NAMALWA (cell line): Measurements from ENCODE around the gene PBX4.

Experiments used
- DNase-seq: peaks from one replicate; pipeline ENCODE4 v3.0.0-alpha.2; 2015; ENCODE audit warnings: low spot score

The PBX4 gene

DNA sequence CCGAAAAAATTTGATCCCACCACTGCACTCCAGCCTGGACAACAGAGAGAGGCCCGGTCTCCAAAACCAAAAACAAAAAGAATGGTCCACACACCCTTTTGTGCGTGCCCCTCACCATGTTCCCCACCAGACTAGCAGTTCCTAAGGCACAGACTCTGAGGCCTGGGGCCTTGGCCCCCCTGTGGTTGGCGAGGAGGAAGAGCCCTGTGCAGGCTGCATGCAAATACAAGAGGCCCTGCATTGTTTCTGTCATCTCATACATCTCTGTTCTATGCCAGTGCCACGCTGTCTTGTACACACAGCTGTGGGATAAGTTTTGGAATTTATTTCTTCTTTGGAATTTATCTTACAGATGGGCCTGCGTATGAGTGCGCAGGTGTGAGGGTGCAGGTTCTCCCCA is 94.4 kb downstream of the PBX4 start:
- peak; percentile 67 for DNase-seq

- no peak for DNase-seq
Measured at GRCh38 chr19:19523177-19523576, 95.3 kb downstream of the PBX4 start.

DNA sequence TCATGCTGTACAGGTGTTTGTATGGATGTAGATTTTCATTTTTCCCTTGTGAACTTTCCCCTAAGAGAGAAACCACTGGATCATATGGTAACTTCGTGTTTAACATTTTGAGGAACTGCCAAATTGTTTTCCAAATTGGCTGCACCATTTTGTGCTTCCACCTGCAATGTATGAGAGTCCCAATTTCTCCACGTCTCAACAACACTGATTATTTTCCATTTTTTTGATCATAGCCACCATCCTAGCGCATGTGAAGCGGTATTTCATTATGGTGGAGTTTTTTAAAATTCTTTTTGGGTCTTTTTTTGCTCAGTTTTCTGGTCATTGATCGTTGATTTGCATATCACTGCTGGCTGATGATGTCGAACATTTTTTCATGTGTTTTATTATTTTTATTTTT is 97.5 kb downstream of the PBX4 start:
- no peak for DNase-seq

DNA sequence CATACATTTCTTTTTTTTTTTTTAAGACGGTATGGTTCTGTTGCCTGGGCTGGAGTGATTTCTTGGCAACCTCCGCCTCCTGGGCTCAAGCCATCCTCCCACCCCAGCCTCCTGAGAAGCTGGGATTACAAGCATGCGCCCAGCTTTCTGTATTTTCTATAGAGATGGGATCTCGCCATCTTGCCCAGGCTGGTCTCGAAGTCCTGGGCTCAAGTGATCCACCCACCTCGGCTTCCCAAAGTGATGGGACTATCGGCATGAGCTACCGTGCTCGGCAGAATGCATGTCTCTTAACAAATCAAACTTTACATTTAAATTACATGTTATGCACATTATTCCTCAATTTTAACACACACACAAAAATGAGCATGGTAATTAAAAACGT is 101.3 kb downstream of the PBX4 start:
- no peak for DNase-seq

DNA sequence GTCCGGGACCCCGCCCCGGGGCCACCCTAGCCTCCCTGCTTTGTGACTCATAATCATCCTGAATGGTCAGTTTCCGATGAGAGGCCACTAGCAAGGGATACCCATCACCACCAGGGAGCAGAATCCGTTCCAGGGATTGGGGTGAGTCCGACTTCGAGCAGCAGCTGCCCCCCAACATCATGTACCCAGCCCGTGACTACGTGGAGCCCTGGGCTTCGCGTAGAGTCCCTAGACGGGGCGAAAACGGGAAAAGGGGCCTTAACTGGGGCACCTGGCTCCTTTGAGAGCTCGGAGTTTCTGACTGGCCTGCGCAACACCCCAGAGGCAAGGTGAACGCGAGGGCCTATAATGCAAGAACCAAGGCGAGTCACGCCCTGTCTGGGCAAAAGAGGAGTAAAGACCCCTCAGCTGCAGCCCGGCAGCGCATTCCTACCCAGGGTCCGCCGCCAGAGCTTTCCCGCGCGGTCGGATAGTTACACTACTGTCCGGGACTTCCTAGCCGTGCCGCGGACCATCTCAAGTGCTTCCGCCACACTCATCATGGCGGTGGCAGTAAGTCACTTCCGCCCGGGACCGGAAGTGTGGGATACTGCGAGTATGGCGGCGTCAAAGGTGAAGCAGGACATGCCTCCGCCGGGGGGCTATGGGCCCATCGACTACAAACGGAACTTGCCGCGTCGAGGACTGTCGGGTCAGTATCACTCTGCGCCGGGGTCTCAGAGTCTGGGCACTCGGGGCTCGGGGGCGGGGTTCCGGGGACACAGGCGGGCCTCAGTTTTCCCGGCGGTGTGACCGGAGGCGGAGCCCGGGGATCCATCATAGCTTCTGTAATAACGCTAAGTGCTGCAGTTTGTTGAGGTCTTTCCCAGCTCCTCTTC is 102.6 kb downstream of the PBX4 start, which contains the start of gene NDUFA13:
Gene NDUFA13, plus strand, starts transcription at position 584 of the 878 bp plus-strand sequence. Its CDS starts 14 bp downstream, at position 598.
- DNase-seq = peak; percentile 97

DNA sequence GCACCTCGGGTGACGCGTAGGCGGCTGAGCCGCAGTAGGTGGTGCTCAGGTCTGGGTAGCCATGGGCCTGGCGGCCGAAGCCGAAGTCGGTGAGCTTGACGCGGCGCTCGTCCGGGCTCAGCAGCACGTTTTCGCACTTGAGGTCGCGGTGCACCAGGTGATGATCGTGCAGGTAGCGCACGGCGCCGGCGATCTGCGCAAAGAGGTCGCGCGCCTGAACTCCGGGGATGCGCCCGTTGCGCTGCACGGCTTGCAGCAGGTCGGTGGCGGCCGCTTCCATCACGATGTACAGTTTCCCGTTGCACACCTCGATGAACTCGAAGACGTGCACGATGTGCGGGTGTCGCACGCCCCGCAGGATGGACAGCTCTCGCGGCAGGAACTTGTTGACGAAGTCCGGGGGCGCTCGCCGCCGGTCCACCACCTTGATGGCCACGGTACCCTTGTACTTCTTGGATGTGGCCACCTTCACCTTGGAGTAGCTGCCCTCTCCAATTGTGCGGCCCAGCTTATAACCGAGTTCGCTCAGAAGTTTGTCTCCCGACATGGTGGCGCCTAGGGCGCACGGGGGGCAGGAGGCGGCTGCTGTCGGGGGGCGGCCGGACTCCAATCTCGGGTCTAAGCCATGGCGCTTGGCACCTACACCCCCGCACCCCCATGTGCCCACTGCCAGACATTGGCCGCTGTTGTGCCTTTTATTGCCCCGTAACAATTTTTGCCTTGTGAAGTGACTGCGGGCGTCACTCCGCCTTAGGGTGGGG is 103.4 kb downstream of the PBX4 start, which contains the start of gene TSSK6:
Gene TSSK6, minus strand, starts transcription at position 668 of the 761 bp plus-strand sequence. Its CDS starts 121 bp downstream, at position 547.
- no peak for DNase-seq

DNA sequence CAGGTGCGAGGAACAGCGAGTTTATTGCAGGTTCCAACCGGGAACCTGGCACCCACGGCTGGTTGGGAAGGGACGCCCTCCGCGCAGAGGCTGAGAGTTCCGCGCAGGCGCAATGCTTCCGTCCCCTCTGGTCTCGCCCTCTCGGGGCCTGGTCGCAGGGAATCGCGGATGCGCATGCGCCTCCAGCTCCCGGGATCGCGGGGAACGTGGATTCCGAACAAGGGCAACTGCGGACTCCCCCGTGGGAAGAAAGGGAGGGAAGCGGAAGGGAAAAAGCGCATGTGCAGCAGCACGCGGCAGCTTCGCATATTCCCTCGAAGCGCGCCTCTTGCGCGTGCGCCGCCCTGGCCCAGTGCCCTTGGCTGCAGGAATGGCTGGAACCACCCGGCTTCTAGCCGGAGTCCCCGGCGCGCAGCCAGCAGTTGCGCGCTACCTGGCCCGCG is 104.3 kb downstream of the PBX4 start:
- DNase-seq = no peak

- no peak for DNase-seq
Measured at GRCh38 chr19:19513682-19514081, 104.8 kb downstream of the PBX4 start.
